A204.1 (cell line): ENCODE measurements around the gene PEX14.

Experiments
- FAIRE-seq: peaks from 2 replicates; lab custom pipeline; 2012; peaks lifted over from hg19 to GRCh38; lab: Jason Lieb, UNC

Gene PEX14

GRCh38 chr1:10597492-10598388 lies 123.0 kb downstream of the PEX14 start:
- FAIRE-seq: no peak

GRCh38 chr1:10598389-10598702 lies 123.6 kb downstream of the PEX14 start:
- no peak for FAIRE-seq

GRCh38 chr1:10599194-10599861 lies 124.6 kb downstream of the PEX14 start:
- no peak for FAIRE-seq

- no peak for FAIRE-seq
These were observed 126.8 kb downstream of the PEX14 start for GRCh38 chr1:10601342-10602070.

GRCh38 chr1:10602936-10603335 lies 128.2 kb downstream of the PEX14 start:
- no peak for FAIRE-seq

GRCh38 chr1:10604966-10605365 lies 130.2 kb downstream of the PEX14 start:
- FAIRE-seq: no peak

GRCh38 chr1:10606064-10606463 lies 131.3 kb downstream of the PEX14 start:
- no peak for FAIRE-seq

- no peak for FAIRE-seq
These were observed 132.5 kb downstream of the PEX14 start for GRCh38 chr1:10607228-10607627.

GRCh38 chr1:10608690-10609089 lies 133.9 kb downstream of the PEX14 start:
- FAIRE-seq: no peak

GRCh38 chr1:10610901-10611600 lies 136.3 kb downstream of the PEX14 start:
- FAIRE-seq: no peak

GRCh38 chr1:10612436-10613160 lies 137.8 kb downstream of the PEX14 start:
- FAIRE-seq: no peak

GRCh38 chr1:10613340-10613739 lies 138.6 kb downstream of the PEX14 start:
- no peak for FAIRE-seq

GRCh38 chr1:10613861-10614260 lies 139.1 kb downstream of the PEX14 start:
- FAIRE-seq: no peak

GRCh38 chr1:10614377-10615225 lies 139.9 kb downstream of the PEX14 start:
- no peak for FAIRE-seq

- FAIRE-seq: no peak
These were observed 140.6 kb downstream of the PEX14 start for GRCh38 chr1:10615332-10615731.

- FAIRE-seq: no peak
These were observed 141.4 kb downstream of the PEX14 start for GRCh38 chr1:10615932-10616671.

GRCh38 chr1:10616696-10617095 lies 141.9 kb downstream of the PEX14 start:
- FAIRE-seq: no peak

- FAIRE-seq: no peak
These were observed 142.6 kb downstream of the PEX14 start for GRCh38 chr1:10617318-10617717.

- FAIRE-seq: no peak
These were observed 143.5 kb downstream of the PEX14 start for GRCh38 chr1:10617931-10618885.
